Stimulated activated effector memory CD8-positive, alpha-beta T cell treated with anti-CD3 and anti-CD28 coated beads, Interleukin-12 subunit alpha, Interleukin-12 subunit beta, amount 100 ng/mL, for 72 hours (primary cell): ENCODE measurements around the gene ALG3.
A peak's percentile ranks its signal among the peaks of the same experiment; 100 is the strongest.
"Not testable (repeated sequence)": the region's sequence is repeated elsewhere in the genome, so short reads cannot be mapped to it uniquely, and the experiment has no call there.

Experiments
- ATAC-seq: fragments of 150-1000 bp; cut with Tn5 transposase; 2 replicates; pipeline ENCODE4 v1.10.0; 2021
- DNase-seq, 2 donors: peaks; one replicate each; pipeline ENCODE4 v3.0.0; 2021 to 2022; ENCODE audit warnings: low spot score in 2 of 2
- H3K27ac Mint-ChIP-seq: one replicate; pipeline ENCODE4 v1.8.0; 2022; ENCODE audit warnings: mild to moderate bottlenecking, mixed read lengths
- H3K36me3 Mint-ChIP-seq: one replicate; pipeline ENCODE4 v1.8.0; 2022; ENCODE audit warnings: mild to moderate bottlenecking, mixed read lengths
- H3K4me1 Mint-ChIP-seq: one replicate; pipeline ENCODE4 v1.8.0; 2022; ENCODE audit warnings: mixed read lengths
- H3K4me3 Mint-ChIP-seq: one replicate; pipeline ENCODE4 v1.8.0; 2022; ENCODE audit warnings: mild to moderate bottlenecking, mixed read lengths
- H3K9me3 Mint-ChIP-seq: one replicate; pipeline ENCODE4 v1.8.0; 2022; ENCODE audit warnings: mixed read lengths

ALG3 gene

GRCh38 chr3:184267249-184267648 is 18.5 kb upstream of the ALG3 start:
- not testable (repeated sequence) for H3K9me3 Mint-ChIP-seq, DNase-seq, H3K36me3 Mint-ChIP-seq, H3K4me3 Mint-ChIP-seq, H3K4me1 Mint-ChIP-seq, H3K27ac Mint-ChIP-seq, ATAC-seq

DNA sequence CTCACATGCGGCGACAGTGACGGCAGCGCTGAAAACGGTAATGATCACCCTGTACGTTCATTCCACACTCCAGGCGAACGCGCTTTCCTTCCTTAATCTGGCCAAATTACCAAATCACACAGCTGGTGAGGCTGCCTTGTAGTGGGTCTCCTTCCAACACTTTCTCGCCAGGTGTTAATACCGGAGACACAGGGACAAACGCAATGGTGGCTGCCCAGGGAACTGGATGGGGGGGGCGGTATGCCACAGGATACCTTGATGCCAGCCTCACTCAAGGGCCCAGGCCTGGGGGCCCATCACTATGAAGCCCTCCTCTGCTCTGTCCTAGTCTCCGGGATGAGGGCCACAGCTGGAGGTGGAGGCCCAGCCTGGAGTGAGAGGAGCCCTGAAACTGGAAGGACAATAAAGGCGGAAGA is 14.0 kb upstream of the ALG3 start:
- Mint-ChIP-seq H3K27ac (peak overlapping the region; percentile 64), H3K4me3 (peak overlapping the region; percentile 85), H3K9me3 (no peaks in the 10 kb centered on the region), H3K4me1 (peaks cover 29% of the 10 kb centered on the region), H3K36me3 (peaks cover 16% of the 10 kb centered on the region)
- no peak for ATAC-seq
- DNase-seq, result no peak

- peak; percentile 47 for ATAC-seq
- peak in 1 of 2 donors; percentile 16 for DNase-seq
- Mint-ChIP-seq H3K36me3 (peaks cover 16% of the 10 kb centered on the region), H3K27ac (peak overlapping the region; percentile 64), H3K9me3 (no peaks in the 10 kb centered on the region), H3K4me1 (peaks cover 29% of the 10 kb centered on the region), H3K4me3 (peak overlapping the region; percentile 85)
Measured at GRCh38 chr3:184261854-184262763, 13.3 kb upstream of the ALG3 start.

DNA sequence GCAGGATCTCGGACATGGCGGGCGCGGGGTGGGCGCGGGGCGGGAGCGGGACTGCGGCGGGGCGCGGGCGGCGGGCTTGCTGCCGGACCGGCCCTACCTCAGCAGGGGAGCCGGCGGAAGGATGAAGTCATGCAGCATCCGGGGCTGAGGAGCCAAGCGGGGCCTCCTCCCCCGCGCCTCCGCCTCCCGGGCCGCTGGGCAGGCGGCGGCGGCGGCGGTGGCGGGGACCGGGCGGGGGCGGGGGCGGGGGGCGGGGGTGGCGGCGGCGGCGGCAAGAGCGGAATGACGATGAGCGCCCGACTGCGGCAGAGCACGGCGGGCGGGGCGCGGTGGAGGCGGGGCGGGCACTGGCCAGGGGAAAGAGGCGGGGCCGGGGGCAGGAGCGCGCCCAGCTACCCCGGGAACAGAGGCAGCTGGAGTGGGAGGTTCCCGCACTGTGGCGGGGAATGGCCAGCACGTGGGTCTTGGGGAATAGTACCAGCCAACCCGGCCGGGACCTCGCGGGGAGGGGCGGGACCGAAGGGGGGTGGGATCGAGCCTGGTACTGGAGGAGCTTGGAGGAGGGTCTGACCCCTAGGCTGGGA is 12.6 kb upstream of the ALG3 start, which contains the start of gene CAMK2N2:
CAMK2N2 (minus strand) TSS at position 284 of the 584 bp plus-strand sequence; CDS start at position 16, 268 bp downstream.
- ATAC-seq (peak; percentile 76), DNase-seq (peak; percentile 46 to 79)
- Mint-ChIP-seq H3K27ac (peak within 1 kb of the TSS; percentile 84), H3K4me1 (peaks cover 29% of the 10 kb centered on the region), H3K9me3 (no peaks in the 10 kb centered on the region), H3K36me3 (peaks cover 16% of the 10 kb centered on the region), H3K4me3 (peak within 1 kb of the TSS; percentile 85)

GRCh38 chr3:184260724-184261269 is 12.0 kb upstream of the ALG3 start:
- Mint-ChIP-seq H3K36me3 (peaks cover 16% of the 10 kb centered on the region), H3K4me3 (peak overlapping the region; percentile 85), H3K27ac (peak overlapping the region; percentile 84), H3K9me3 (no peaks in the 10 kb centered on the region), H3K4me1 (peaks cover 30% of the 10 kb centered on the region)
- DNase-seq (peak in 1 of 2 donors; percentile 66), ATAC-seq (no peak)

DNA sequence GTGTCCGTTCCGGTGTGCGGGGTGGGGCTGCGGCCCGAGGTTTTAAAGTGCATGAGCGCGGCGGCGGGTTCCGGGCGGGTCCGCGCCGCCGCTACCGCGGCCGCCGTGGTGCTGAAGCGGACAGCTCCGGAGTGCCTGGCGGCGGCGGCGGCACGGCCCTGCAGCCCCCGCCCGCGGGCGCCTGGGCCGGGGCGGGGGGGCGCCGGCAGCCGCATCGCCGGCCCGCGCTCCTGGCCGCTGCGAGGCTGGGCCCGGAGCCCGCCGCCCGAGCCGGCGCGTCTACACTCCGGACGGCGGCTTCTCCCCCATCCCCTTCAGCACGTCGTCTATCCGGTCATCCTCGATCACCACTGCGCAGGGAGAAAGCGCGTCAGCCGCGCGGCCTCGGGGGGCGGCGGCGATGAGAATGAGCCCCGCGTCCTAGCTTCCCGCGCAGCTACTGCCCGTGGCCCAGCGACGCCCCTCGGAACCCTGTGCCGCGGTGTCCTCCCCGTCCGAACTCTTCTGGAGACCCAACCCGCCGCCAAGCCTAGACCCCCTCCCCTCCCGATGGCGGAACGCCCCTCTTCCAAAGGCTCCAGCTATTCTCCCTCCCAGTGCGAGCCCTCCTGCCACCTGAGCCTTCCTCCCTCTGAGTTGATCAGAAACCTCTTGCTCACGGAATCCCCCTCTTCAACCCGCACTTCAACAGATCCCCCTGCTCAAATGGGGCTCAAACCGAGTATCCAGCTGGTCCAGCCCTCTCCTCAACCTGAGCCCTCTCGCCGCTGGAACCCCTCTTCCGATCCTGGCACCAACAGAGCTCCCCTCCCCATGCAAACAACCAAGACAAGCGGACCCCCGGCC is 11.3 kb upstream of the ALG3 start:
- ATAC-seq (peak; percentile 49), DNase-seq (peak; percentile 30 to 70)
- peaks cover 36% of the 10 kb centered on the region for H3K4me1 Mint-ChIP-seq

GRCh38 chr3:184259396-184259877 is 10.7 kb upstream of the ALG3 start:
- peak overlapping the region; percentile 85 for H3K4me3 Mint-ChIP-seq
- H3K27ac Mint-ChIP-seq, result no peak overlapping the region
- H3K36me3 Mint-ChIP-seq, result peaks cover 16% of the 10 kb centered on the region
- DNase-seq (no peak), ATAC-seq (no peak)
- no peaks in the 10 kb centered on the region for H3K9me3 Mint-ChIP-seq
- H3K4me1 Mint-ChIP-seq, result peaks cover 36% of the 10 kb centered on the region

More for the DNA sequence above, 11.3 kb upstream of the ALG3 start:
- peak overlapping the region; percentile 84 for H3K27ac Mint-ChIP-seq
- no peaks in the 10 kb centered on the region for H3K9me3 Mint-ChIP-seq
- H3K4me3 Mint-ChIP-seq, result peak overlapping the region; percentile 85
- H3K36me3 Mint-ChIP-seq, result peaks cover 16% of the 10 kb centered on the region

DNA sequence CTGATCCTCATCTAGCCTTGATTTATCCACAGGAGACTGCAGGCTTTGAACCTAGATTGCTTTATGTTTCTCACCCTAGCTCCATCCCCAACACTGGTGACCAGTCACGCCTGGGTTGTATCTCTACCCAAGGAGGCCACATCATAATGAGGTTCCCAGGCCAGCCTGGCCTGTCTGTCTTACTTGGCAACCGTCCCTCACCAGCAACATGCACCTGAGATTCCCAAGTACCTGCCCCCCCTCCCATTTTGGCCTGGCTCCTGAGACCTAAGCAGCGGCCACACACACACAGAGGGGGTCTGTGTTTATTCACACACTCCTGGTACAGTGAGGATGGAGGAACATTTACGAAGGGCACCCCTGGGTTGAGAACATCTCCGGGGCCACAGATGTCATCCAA is 10.2 kb upstream of the ALG3 start:
- H3K4me3 Mint-ChIP-seq, result peak overlapping the region; percentile 85
- H3K9me3 Mint-ChIP-seq, result no peaks in the 10 kb centered on the region

GRCh38 chr3:184257083-184257915 is 8.5 kb upstream of the ALG3 start:
- H3K27ac Mint-ChIP-seq, result no peak overlapping the region
- H3K9me3 Mint-ChIP-seq, result no peaks in the 10 kb centered on the region
- H3K36me3 Mint-ChIP-seq, result peaks cover 18% of the 10 kb centered on the region
- peaks cover 27% of the 10 kb centered on the region for H3K4me1 Mint-ChIP-seq
- H3K4me3 Mint-ChIP-seq, result no peak overlapping the region
- ATAC-seq (no peak), DNase-seq (no peak)

More for the DNA sequence above, 10.2 kb upstream of the ALG3 start:
- no peak overlapping the region for H3K27ac Mint-ChIP-seq
- H3K4me1 Mint-ChIP-seq, result peaks cover 36% of the 10 kb centered on the region
- ATAC-seq (no peak), DNase-seq (no peak)
- peaks cover 20% of the 10 kb centered on the region for H3K36me3 Mint-ChIP-seq

GRCh38 chr3:184255291-184256039 is 6.7 kb upstream of the ALG3 start:
- Mint-ChIP-seq H3K4me1 (peaks cover 18% of the 10 kb centered on the region), H3K9me3 (no peaks in the 10 kb centered on the region), H3K4me3 (no peak overlapping the region), H3K36me3 (peaks cover 7% of the 10 kb centered on the region), H3K27ac (peak overlapping the region; percentile 70)
- ATAC-seq, result peak; percentile 79
- no peak for DNase-seq

GRCh38 chr3:184250167-184250828 is 1.5 kb upstream of the ALG3 start:
- Mint-ChIP-seq H3K9me3 (no peaks in the 10 kb centered on the region), H3K27ac (peak overlapping the region; percentile 100), H3K4me3 (peak overlapping the region; percentile 99), H3K36me3 (peaks cover 28% of the 10 kb centered on the region), H3K4me1 (peaks cover 32% of the 10 kb centered on the region)
- DNase-seq, result peak; percentile 91 to 96
- ATAC-seq, result peak; percentile 80

DNA sequence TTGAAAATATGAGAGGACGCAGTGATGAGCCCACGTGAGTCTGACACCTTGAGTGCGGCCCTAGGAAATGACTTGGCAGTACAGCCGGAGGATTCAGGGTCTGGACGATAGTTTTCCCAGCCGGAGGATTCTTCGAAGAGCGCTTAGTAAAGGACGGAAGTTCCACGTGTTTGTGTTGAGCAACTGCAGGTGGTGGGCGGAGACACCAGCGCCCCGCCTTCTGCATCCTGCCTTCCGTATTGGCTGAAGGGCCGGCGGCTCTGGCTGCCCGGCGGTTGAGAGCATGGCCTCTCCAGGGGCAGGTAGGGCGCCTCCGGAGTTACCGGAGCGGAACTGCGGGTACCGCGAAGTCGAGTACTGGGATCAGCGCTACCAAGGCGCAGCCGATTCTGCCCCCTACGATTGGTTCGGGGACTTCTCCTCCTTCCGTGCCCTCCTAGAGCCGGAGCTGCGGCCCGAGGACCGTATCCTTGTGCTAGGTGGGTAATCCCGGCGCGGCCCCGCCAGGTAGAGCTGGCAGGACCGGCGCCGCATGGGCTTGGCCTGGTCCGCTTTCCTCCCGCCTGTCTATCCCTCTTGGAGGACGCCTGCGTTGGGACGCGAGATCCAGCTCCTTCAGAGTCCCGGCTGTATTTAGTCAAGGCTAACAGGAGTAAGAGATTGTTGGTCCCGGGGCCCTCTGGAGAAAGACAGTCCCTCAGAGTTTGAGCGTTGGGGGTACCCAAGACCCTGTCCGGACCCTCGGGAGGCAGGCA is 827 bp upstream of the ALG3 start, which contains the start of gene EEF1AKMT4:
EEF1AKMT4 (plus strand) TSS at position 261 of the 755 bp plus-strand sequence; CDS start at position 284, 23 bp downstream.
- H3K4me1 Mint-ChIP-seq, result peaks cover 36% of the 10 kb centered on the region
- H3K27ac Mint-ChIP-seq, result peak within 1 kb of the TSS; percentile 100
- H3K4me3 Mint-ChIP-seq, result peak within 1 kb of the TSS; percentile 99
- H3K9me3 Mint-ChIP-seq, result no peaks in the 10 kb centered on the region
- DNase-seq, result peak; percentile 81 to 95
- peaks cover 36% of the 10 kb centered on the region for H3K36me3 Mint-ChIP-seq
- peak; percentile 91 for ATAC-seq
